Natural killer cell (primary cell): Measurements from ENCODE around the gene TBL1XR1. TPM values are rescaled to one million over a fixed set of nuclear protein-coding genes. Genes with fewer than 3 reads are reported as not detected.

ENCODE experiments used
- ATAC-seq, 3 donors: fragments of 150-1000 bp in 2 of 3; fragments of 200-7000 bp in 1 of 3; cut with Tn5 transposase; 1 replicate in 1 of 3; 2 replicates in 2 of 3; pipeline ENCODE4 v1.10.0; 2021; ENCODE audit warnings: mild to moderate bottlenecking in 2 of 3, moderate library complexity in 2 of 3
- DNase-seq, 2 donors: peaks; one replicate each; pipeline versions ENCODE4 v3.0.0 to v3.0.0-alpha.2; 2013 to 2021; ENCODE audit warnings: mixed read lengths in 1 of 2
- H3K27ac ChIP-seq: one replicate; pipeline ENCODE4 v1.5.1; 2013; ENCODE audit warnings: mild to moderate bottlenecking, low read length
- H3K27me3 ChIP-seq: one replicate; pipeline ENCODE4 v1.6.1; 2013; ENCODE audit warnings: low read length; ENCODE audit not compliant: control insufficient read depth, insufficient read depth
- H3K36me3 ChIP-seq: one replicate; pipeline ENCODE4 v1.6.1; 2013; ENCODE audit warnings: low read length; ENCODE audit not compliant: control insufficient read depth, insufficient read depth
- H3K4me1 ChIP-seq: one replicate; pipeline ENCODE4 v1.6.1; 2013; ENCODE audit warnings: low read length; ENCODE audit not compliant: control insufficient read depth, insufficient read depth
- H3K4me3 ChIP-seq: one replicate; pipeline ENCODE4 v1.5.1; 2013; ENCODE audit warnings: low read length
- H3K9me3 ChIP-seq: one replicate; pipeline ENCODE4 v1.6.1; 2013; ENCODE audit warnings: low read length; ENCODE audit not compliant: control insufficient read depth, insufficient read depth
- H3K27ac Mint-ChIP-seq, 2 donors: one replicate each; pipeline ENCODE4 v1.8.0; 2022; ENCODE audit warnings: mild to moderate bottlenecking in 2 of 2, mixed read lengths in 2 of 2, moderate library complexity in 1 of 2
- H3K27me3 Mint-ChIP-seq, 2 donors: one replicate each; pipeline ENCODE4 v1.8.0; 2022; ENCODE audit warnings: low read depth in 2 of 2, mixed read lengths in 2 of 2
- H3K36me3 Mint-ChIP-seq: one replicate; pipeline ENCODE4 v1.8.0; 2022; ENCODE audit warnings: mixed read lengths
- H3K4me1 Mint-ChIP-seq, 2 donors: one replicate each; pipeline ENCODE4 v1.8.0; 2022; ENCODE audit warnings: mixed read lengths in 2 of 2
- H3K4me3 Mint-ChIP-seq: one replicate; pipeline ENCODE4 v1.8.0; 2022; ENCODE audit warnings: mild to moderate bottlenecking, moderate library complexity, mixed read lengths
- H3K9me3 Mint-ChIP-seq, 2 donors: one replicate each; pipeline ENCODE4 v1.8.0; 2022; ENCODE audit warnings: mixed read lengths in 2 of 2
- CTCF ChIP-seq: fragments of 200-600 bp; IDR thresholded peaks from one replicate; pipeline ENCODE4 v1.8.0; 2022; ENCODE audit warnings: antibody characterized with exemption
- WGBS: methylation state at CpG from one replicate; pipeline ENCODE4 v1.1.7; 2013; ENCODE audit warnings: missing lambda C conversion rate; ENCODE audit not compliant: insufficient coverage; 5-methylcytosine and 5-hydroxymethylcytosine counted together
- intact Hi-C: fragments of 100-400 bp; cut with micrococcal nuclease; formaldehyde crosslinking; loops from one replicate; pipeline ENCODE4 v1.14.2; 2022
- total RNA-seq, 4 donors: library from RNA; stranded (reverse); fragments of 120-200 nt in 1 of 4; gene quantifications; one replicate each; pipeline versions ENCODE4 v1.2.3 to v1.2.4, GENCODE V29; 2013 to 2022

TBL1XR1 gene
- total RNA-seq, 3 donors from 2014 or later (not counting 1 experiment from before 2014, with no cell fraction given), result 74.6 to 118 (median 81.7) TPM

GRCh38 chr3:177041730-177042551 lies 155.3 kb downstream of the TBL1XR1 start:
- WGBS, result 78% methylated on average over 5 of the region's 8 CpGs
- H3K9me3 ChIP-seq, result no peaks in the 10 kb centered on the region
- peaks cover 53% of the 10 kb centered on the region for H3K36me3 ChIP-seq
- Mint-ChIP-seq H3K4me3 (no peak overlapping the region), H3K4me1 (peaks cover 15 to 22% of the 10 kb centered on the region in 2 donors), H3K27ac (peak overlapping the region in 1 of 2 donors; percentile 5), H3K9me3 (peaks cover 2 to 5% of the 10 kb centered on the region in 2 donors), H3K36me3 (peaks cover 32% of the 10 kb centered on the region), H3K27me3 (no peaks in the 10 kb centered on the region)
- H3K27ac ChIP-seq, result no peak overlapping the region
- no peaks in the 10 kb centered on the region for H3K4me1 ChIP-seq
- intact Hi-C loops, result no loop called here
- H3K4me3 ChIP-seq, result no peak overlapping the region
- no peak for DNase-seq
- H3K27me3 ChIP-seq, result no peaks in the 10 kb centered on the region
- no peak for ATAC-seq
- TF ChIP-seq CTCF, result no peak

DNA sequence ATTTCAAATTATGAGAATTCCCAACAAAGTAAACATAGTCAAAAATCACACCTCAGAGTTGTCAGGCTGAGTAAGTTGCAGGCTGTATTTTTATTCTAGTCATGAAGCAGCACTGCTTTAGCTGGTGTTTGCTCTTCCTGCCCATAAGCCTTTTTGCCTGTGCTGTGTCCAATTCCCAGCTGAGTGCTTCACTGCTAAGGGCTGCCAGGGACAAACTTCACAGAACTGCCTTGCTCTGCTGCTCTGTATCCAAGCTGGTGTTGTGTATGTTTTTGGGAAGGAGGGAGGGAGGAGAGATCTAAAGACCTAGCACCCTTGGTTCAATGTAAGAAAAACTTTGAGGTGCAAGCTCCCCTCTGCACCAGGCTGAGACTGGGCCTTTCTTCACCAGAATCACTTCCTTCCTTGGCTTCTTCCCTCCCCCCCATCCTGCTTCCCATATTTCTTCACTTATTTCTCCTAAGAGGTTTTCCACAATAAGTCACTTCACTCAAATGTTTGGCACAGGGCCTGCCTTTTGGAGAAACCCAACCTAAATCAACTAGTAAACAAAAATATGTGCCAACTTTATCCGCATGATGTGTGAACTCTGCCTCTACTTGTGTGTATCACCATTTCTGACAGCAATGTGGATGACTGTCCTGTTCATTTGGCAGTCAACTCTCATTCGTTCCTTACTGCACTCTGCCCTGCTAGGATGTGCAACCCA lies 156.1 kb downstream of the TBL1XR1 start:
- no peak for TF ChIP-seq CTCF
- Histone ChIP-seq H3K36me3 (peaks cover 48% of the 10 kb centered on the region), H3K27ac (no peak overlapping the region), H3K4me1 (no peaks in the 10 kb centered on the region), H3K4me3 (no peak overlapping the region), H3K27me3 (no peaks in the 10 kb centered on the region), H3K9me3 (no peaks in the 10 kb centered on the region)
- Mint-ChIP-seq H3K36me3 (peaks cover 24% of the 10 kb centered on the region), H3K27me3 (no peaks in the 10 kb centered on the region), H3K4me3 (no peak overlapping the region), H3K4me1 (peaks cover 15 to 22% of the 10 kb centered on the region in 2 donors), H3K27ac (peak overlapping the region in 1 of 2 donors; percentile 33), H3K9me3 (peaks cover 2 to 5% of the 10 kb centered on the region in 2 donors)
- 98% methylated on average over 2 of the region's 2 CpGs for WGBS
- intact Hi-C loops, result no loop called here
- DNase-seq (no peak), ATAC-seq (no peak)

- no peak overlapping the region for H3K4me3 ChIP-seq
- Mint-ChIP-seq H3K9me3 (peaks cover 2 to 5% of the 10 kb centered on the region in 2 donors), H3K36me3 (peaks cover 18% of the 10 kb centered on the region), H3K4me1 (peaks cover 15 to 28% of the 10 kb centered on the region in 2 donors), H3K27ac (no peak overlapping the region), H3K27me3 (no peaks in the 10 kb centered on the region), H3K4me3 (no peak overlapping the region)
- no peak for DNase-seq
- TF ChIP-seq CTCF, result no peak
- no peaks in the 10 kb centered on the region for H3K27me3 ChIP-seq
- no peak for ATAC-seq
- no peaks in the 10 kb centered on the region for H3K4me1 ChIP-seq
- 99% methylated on average over 4 of the region's 4 CpGs for WGBS
- H3K36me3 ChIP-seq, result peaks cover 37% of the 10 kb centered on the region
- H3K9me3 ChIP-seq, result no peaks in the 10 kb centered on the region
- intact Hi-C loops, result no loop called here
- H3K27ac ChIP-seq, result no peak overlapping the region
Observed at GRCh38 chr3:177039490-177040274, 157.6 kb downstream of the TBL1XR1 start.
